GM12875 (cell line): ENCODE data around the gene ZNF664.

Source experiments
- H3K4me3 ChIP-seq: one replicate; pipeline ENCODE4 v1.5.1; 2011; ENCODE audit warnings: low read depth, low read length, control low read depth
- CTCF ChIP-seq: IDR thresholded peaks from 2 replicates; pipeline ENCODE4 v1.5.1; 2011; ENCODE audit warnings: low read depth, mild to moderate bottlenecking, control low read depth, inconsistent platforms, low read length, moderate library complexity, borderline replicate concordance; ENCODE audit not compliant: insufficient read depth

Gene ZNF664

GRCh38 chr12:124000111-124000510, 27.1 kb downstream of the ZNF664 start:
- no peak for TF ChIP-seq CTCF
- H3K4me3 ChIP-seq, result no peak overlapping the region

- TF ChIP-seq CTCF, result no peak
- H3K4me3 ChIP-seq, result no peak overlapping the region
Observed at GRCh38 chr12:124001343-124001742, 28.3 kb downstream of the ZNF664 start.

- H3K4me3 ChIP-seq, result no peak overlapping the region
- no peak for TF ChIP-seq CTCF
Observed at GRCh38 chr12:124002021-124002644, 29.1 kb downstream of the ZNF664 start.

GRCh38 chr12:124002654-124003053, 29.6 kb downstream of the ZNF664 start:
- H3K4me3 ChIP-seq, result no peak overlapping the region
- TF ChIP-seq CTCF, result no peak

- H3K4me3 ChIP-seq, result no peak overlapping the region
- no peak for TF ChIP-seq CTCF
Observed at GRCh38 chr12:124004233-124004875, 31.3 kb downstream of the ZNF664 start.

- no peak for TF ChIP-seq CTCF
Observed at GRCh38 chr12:124006085-124006845, 33.2 kb downstream of the ZNF664 start.

More at GRCh38 chr12:124006085-124006845, 33.2 kb downstream of the ZNF664 start:
- no peak overlapping the region for H3K4me3 ChIP-seq
